CD4-positive, alpha-beta T cell treated with Interleukin-17A for 4 hours (primary cell): ENCODE data around the gene TIMP2.

ENCODE experiments used
- DNase-seq: peaks from one replicate; pipeline ENCODE4 v3.0.0-alpha.2; 2020; ENCODE audit warnings: mixed read lengths

Gene TIMP2

DNA sequence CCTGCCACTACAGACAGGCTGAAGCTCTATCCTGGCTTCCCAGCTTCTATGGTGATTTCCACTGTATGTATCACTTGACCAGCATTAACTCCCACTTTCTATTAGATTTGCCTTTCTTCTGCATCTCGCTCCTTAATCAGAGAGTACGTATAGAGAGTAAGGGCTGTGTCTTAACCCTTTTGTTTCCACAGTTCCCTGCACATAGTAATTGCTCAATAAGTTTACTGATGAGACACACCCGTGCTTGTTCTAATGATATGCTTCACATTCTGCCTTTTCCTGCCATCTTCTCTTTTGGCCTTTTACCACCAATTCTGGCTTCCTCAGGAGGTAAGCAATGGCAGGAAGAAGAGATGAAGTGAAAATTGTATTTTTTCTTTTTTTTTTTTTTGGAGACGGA is 64.0 kb downstream of the TIMP2 start:
- DNase-seq, result no peak

GRCh38 chr17:78859051-78859450 is 66.1 kb downstream of the TIMP2 start:
- no peak for DNase-seq

GRCh38 chr17:78857266-78857665 is 67.9 kb downstream of the TIMP2 start:
- no peak for DNase-seq

- DNase-seq, result no peak
Measured at GRCh38 chr17:78855561-78856165, 69.5 kb downstream of the TIMP2 start.

- no peak for DNase-seq
Measured at GRCh38 chr17:78854508-78854907, 70.7 kb downstream of the TIMP2 start.

DNA sequence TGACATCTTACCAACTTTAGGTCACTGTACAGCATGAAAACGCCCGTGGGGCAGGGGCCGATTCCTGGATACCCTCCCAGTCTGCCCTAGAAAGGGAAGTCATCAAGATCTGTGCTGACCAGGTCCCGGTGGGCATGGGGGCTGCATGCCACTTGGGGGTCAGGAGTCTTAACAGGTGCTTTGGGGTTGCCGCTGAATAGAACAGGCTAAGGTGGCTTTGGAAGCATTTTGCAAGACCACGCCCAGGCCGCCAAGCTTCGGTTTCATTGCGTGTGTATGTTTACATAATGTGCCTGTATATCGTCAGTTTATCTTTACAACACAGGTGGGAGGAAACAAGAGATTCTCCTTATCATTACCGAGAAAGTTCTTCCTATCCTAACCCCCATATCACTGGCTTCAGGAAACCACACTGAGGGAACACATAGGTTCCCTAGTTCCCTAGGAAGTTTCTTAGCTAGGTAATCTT is 71.2 kb downstream of the TIMP2 start:
- DNase-seq, result no peak

- DNase-seq, result no peak
Measured at GRCh38 chr17:78852709-78853121, 72.5 kb downstream of the TIMP2 start.

DNA sequence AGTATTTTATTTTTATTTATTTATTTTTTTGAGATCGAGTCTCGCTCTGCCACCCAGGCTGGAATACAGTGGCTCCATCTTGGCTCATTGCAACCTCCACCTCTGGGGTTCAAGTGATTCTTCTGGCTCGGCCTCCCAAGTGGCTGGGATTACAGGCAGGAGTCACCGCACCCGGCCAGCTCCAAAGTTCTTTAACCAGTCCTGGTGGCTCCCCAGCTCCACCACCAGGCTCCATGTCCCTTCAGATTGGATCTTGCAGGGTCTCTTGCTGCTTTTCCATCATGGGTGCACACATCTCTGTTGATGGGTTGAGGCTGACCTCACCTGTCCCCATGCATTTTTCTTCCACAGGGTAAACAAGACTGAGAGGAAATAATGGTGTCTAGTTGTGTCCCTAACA is 76.2 kb downstream of the TIMP2 start:
- no peak for DNase-seq

DNA sequence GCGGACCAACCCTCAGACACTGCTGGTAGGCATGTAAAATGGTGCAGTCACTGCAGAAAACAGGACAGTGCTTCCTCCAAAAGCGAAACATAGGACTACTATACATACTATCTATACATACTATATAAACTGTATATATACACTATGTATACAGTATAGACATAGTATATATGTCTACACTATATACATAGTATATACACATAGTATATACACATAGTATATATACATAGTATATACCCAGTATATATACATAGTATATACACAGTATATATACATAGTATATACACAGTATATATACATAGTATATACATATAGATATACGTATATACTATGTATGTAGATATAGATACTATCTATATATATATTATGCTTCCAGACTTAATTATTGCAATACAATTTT is 78.1 kb downstream of the TIMP2 start:
- no peak for DNase-seq

DNA sequence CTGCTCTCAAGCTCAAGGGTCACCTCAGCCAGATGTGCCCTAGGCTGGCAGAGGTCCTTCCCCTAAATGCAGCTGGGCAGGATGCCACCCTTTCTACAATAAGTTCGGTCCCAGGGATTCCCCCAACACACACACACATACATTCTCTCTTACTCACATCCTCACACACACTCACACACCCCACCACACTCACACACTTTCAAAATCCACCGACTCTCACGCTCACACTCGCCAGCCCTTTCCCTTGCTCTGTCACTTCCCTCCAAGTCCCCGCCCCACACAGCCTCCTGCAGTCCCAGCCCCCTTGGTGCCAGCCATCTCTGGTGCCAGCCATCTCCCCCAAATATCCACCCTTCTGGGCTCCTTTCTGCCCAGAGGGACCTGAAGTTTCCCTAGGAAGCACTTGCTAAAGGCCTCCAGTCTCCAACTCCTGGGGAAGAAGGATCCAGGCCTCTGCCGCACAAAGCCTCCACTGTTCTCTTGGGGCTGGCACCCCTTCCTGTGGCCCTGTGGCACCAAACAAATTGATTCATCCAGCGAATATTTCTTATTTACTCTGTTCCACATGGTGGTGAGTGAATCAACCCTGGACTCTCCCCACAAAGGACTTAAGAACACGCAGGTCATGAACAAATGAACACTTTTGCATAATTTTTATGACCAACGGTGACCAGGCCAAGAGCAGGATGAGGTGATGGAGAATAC is 80.7 kb downstream of the TIMP2 start:
- DNase-seq, result no peak

- DNase-seq, result peak; percentile 71
Measured at GRCh38 chr17:78842881-78843565, 82.2 kb downstream of the TIMP2 start.

GRCh38 chr17:78840780-78841611 is 84.2 kb downstream of the TIMP2 start, which contains the start of gene USP36:
Gene USP36 (minus strand): TSS chr17:78840814. CDS start chr17:78836363, 4,451 bp downstream.
- peak; percentile 100 for DNase-seq

DNA sequence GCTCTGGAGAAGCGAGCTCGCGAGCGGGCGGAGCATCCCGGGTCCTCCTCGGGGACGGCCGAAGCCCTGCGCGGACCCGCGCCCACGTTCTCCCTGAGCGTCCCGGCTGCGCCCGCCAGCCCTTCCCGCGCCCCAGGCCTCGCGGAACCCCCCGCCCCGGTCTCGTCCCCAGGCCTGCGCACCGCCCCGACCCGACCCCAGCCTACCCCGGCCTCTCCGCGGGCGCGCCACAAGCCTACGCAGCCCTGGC is 84.7 kb downstream of the TIMP2 start:
- no peak for DNase-seq

GRCh38 chr17:78839762-78840529 is 85.2 kb downstream of the TIMP2 start:
- DNase-seq, result peak; percentile 58

- DNase-seq, result no peak
Measured at GRCh38 chr17:78839235-78839761, 85.9 kb downstream of the TIMP2 start.

GRCh38 chr17:78838574-78839005 is 86.6 kb downstream of the TIMP2 start:
- DNase-seq, result no peak

- DNase-seq, result no peak
Measured at GRCh38 chr17:78836420-78837021, 88.7 kb downstream of the TIMP2 start.

DNA sequence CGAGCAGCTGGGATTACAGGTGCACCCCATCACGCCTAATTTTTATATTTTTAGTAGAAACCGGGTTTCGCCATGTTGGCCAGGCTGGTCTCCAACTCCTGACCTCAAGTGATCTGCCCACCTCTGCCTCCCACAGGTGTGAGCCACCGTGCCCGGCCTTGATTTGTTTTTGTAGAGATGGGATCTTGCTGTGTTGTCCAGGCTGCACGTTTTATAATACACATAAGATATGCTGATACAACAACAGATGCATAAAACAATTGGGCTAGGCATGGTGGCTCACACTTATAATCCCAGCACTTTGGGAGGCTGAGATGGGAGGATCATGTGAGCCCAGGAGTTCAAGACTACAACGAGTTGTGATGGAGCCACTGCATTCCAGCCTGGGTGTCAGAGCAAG is 90.6 kb downstream of the TIMP2 start:
- no peak for DNase-seq

- no peak for DNase-seq
Measured at GRCh38 chr17:78832541-78832810, 92.7 kb downstream of the TIMP2 start.

DNA sequence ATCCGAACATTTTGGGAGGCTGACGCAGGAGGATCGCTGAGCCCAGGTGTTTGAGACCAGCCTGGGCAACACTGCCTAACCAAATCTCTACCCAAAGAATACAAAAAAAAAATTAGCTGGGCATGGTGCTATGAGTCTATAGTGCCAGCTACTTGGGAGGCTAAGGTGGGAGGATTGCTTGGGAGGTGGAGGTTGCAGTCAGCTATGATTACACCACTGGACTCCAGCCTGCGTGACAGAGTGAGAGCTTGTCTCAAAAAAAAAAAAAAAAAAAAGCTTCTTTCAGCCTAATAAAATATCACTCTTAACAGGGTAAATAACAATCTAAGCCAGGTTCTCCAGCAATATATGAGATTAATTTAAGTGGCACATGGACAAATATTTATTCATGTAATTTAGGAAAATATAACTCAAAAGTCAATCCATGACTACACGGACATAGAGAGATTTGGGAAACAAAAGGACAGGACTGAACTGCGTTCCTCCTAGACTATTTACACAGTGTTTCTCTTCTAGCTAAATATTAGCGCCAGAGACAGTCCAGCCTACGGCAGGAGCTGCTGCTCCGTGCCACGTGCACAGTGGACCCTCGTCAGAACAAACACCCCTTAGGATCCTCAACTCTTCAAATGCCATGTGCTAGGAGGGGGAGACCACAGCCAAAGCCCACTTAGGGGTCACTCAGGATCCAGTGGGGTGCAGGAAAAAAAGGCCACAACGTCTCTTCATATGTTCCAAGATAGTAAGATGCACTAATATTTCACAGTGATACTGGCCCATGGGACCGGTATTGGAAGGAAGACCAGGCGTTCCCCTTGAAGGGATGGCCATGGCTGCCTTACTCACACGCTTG is 93.3 kb downstream of the TIMP2 start:
- DNase-seq, result no peak

- DNase-seq, result no peak
Measured at GRCh38 chr17:78829477-78829876, 95.7 kb downstream of the TIMP2 start.
